Measurements from ENCODE around the gene WFDC1.

DNA sequence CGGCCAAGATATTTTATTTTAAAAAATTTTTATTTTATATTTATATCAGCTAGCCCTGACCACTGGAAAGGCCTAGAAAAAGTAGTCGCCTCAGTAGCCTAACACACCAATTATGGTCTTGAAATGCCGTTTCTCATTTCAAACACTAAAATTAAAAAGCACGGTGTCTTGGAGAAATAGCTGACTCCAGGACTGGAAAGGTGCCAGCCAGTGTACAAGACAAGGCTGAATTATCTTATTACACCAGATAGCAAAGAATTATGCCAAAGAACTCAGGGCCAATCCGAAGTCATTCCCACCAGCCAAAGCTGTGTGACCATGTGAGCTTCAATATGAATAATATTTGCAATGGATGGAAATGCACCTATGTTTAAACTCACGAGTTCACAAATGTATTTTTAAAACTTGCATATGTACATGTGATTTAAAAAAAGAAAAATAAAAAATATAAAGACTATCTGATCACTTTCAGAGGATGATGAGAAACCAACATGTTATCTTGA lies 53.8 kb downstream of the WFDC1 start:
- no peak for TF ChIP-seq YY1 (IDR thresholded peaks at IDR 0.05; ENCODE audit: insufficient read depth, insufficient read length)
- TF ChIP-seq ZNF274 (IDR thresholded peaks at IDR 0.05; ENCODE audit: low read depth, low read length), result no peak
- no peak for TF ChIP-seq SUZ12 (IDR thresholded peaks at IDR 0.05; ENCODE audit: extremely low read depth, insufficient read depth, insufficient read length)

All from NT2/D1 (cell line).